GM21786 (cell line): ENCODE measurements around the gene ELOA.
"Not testable (repeated sequence)": the region's sequence is repeated elsewhere in the genome, so short reads cannot be mapped to it uniquely, and the experiment has no call there.

Source experiments
- ATAC-seq: cut with Tn5 transposase; IDR thresholded peaks from one replicate; pipeline ENCODE4 v1.9.1; 2021; ENCODE audit not compliant: unreplicated experiment

Gene ELOA

GRCh38 chr1:23743287-23744152 lies at the start of gene ELOA:
Gene ELOA (plus strand): TSS chr1:23743471. CDS start chr1:23743504, 33 bp downstream.
- ATAC-seq: peak; percentile 66

GRCh38 chr1:23693599-23693998 lies 49.7 kb upstream of the ELOA start:
- no peak for ATAC-seq

- no peak for ATAC-seq
Measured at GRCh38 chr1:23694371-23694770, 48.9 kb upstream of the ELOA start.

DNA sequence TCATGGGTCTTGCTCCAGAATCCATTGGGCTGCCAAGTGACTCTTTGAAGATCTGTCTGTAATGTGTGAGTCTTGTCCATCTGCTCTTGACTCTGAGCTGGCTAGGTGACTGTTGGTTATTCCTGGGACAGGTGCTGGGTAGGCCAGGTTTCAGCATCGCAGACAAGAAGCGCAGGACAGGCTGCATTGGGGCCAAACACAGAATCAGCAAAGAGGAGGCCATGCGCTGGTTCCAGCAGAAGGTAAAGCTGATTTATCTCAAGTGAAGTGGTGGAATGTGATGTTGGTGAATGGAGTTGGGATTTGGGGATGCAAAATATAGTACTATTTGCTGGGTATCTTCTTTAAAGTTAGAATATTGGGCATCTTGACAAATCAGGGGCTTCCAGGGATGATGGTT lies 47.6 kb upstream of the ELOA start:
- ATAC-seq: no peak

- ATAC-seq: no peak
Measured at GRCh38 chr1:23696335-23696989, 46.8 kb upstream of the ELOA start.

- ATAC-seq: no peak
Measured at GRCh38 chr1:23698466-23698865, 44.8 kb upstream of the ELOA start.

GRCh38 chr1:23699280-23700179 lies 43.7 kb upstream of the ELOA start:
- no peak for ATAC-seq

DNA sequence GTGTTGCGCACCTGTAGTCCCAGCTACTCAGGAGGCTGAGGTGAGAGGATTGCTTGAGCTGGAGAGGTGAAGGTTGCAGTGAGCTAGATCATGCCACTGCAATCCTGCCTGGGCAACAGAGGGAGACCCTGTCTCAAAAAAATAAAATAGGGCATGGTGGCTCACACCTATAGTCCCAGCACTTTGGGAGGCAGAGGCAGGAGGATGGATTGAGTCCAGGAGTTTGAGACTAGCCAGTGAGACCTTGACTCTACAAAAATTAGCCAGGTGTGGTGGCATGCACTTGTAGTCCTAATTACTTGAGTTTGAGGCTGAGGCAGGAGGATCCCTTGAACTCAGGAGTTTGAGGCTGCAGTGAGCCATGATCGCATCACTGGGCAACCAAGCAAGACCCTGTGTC lies 42.0 kb upstream of the ELOA start:
- no peak for ATAC-seq

GRCh38 chr1:23701996-23702395 lies 41.3 kb upstream of the ELOA start:
- no peak for ATAC-seq

DNA sequence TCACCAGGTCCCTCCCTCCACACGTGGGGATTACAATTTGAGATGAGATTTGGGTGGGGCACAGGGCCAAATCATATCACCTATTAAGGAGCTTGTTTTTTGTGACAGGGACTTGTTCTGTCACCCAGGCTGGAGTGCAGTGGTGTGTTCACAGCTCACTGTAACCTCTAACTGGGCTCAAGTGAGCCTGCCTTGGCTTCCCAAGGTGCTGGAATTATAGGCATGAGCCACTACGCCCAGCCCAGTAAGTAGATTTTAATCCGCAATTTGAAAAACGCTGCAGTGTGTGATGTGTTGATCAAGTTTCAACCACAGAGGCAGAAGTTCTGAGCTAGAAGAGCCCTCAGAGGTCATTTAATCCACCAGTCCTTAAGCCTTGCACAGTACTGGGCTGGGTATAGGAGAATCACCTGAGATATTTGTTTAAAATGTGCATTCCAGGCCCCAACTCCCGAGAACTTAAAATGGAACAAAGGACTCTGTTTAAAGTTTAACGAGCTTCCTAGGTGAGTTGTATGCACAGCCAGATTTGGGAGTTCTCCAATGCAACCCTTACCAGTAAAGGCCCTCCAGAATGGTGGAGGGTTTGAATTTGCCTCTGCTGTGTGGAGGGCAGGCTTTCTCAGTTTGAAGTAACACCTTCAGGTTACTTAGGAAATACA lies 38.3 kb upstream of the ELOA start:
- ATAC-seq: no peak

GRCh38 chr1:23709229-23709628 lies 34.0 kb upstream of the ELOA start:
- no peak for ATAC-seq

DNA sequence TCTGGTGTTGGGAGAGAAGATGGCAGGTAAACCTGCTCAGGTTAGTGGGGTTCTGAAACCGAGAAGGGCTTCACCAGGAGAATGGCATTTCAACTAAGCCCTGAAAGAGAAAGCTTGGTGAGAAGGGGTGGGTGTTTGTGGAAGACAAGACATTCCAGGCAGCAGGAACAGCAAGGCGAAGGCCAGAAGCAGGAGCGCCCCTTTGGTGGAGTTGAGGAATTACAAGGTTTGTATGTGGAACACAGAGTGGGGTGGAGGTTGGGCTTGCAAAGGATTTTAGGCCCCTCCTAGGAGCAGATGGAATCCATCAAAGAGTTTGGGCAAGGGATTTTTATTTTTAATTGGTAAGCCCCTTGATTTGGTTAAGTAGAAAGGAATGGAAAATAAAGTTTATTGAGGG lies 24.8 kb upstream of the ELOA start:
- no peak for ATAC-seq

DNA sequence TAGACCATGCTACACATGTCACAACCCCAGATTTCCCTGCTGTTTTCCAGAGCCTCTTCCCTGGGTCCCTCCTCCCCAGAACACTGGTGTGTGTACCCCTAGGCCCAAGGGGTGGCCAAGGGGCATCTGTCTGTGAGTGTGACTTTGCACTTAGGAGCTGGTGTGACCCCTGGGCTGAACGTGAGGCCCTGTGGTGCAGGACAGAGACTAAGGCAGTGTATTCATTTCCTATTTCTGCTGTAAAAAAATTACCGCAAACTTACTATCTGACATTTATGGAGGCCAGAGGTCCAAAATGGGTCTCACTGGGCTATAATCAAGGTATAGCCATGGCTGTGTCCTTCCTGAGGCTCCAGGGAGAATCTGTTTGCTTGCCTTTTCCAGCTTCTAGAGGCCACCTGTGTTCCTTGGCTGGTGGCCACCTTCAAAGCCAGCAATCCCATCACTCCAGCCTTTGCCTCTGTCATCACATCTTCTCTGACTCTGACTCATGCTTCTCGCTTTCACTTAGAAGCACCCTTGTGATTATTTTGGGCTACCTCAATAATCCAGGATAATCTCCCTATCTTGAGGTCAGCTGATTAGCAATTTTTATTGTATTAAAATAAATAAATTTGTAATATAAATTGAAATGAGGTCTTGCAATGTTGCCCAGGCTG lies 24.0 kb upstream of the ELOA start:
- no peak for ATAC-seq

DNA sequence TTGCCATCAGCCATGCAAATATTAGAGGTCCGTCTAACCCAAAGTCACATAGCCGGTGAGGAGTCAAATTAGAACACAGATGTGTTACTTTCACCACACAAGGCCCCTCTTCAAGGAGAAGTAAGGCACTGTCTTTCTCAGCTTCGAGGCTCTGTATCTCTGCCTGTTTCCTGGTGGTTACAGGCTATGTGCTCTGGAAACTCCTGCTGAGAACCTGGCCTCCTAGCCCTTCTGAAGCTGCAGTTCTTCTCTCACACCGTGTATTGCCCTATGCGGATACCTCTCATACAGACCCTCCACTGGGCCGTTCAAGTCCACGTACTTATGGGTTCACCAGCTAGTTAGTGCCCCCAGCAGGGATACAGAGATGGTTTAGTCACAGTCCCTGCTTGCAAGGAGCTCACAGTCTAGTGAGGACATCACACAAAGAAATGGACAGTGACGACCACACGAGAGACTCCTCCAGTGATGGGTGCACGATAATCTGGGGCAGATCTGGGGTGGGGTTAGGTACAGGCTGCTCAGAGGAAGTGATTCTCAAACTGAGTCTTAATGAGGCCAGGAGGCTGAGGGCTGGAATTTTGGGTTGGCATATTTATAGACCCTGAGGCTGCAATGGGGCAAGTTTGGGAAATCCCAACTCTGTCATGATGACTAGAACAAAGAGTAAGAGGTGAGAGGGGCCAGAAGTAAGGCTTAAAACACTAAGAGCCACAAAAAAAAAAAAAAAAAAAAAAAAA lies 22.8 kb upstream of the ELOA start:
- peak; percentile 65 for ATAC-seq

GRCh38 chr1:23722652-23723051 lies 20.6 kb upstream of the ELOA start:
- ATAC-seq: no peak

DNA sequence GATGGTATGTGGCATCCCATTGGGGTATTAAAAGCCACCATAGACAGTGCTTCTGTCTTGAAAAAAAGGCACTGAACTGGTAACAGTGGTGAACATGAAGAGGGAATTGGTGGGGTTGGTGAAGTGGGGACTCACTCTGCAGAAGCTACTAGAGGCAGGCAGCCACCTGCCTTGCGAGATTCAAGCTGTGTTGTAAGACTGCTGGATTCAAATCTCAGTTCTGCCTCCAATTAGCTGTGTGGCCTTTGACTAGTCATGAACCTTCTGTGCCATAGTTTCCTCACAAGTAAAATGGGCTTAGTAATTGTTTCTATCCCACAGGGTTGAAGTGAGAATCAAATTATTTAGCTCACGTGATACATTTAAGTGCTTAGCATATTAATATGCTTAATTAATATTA lies 16.6 kb upstream of the ELOA start:
- ATAC-seq: no peak

DNA sequence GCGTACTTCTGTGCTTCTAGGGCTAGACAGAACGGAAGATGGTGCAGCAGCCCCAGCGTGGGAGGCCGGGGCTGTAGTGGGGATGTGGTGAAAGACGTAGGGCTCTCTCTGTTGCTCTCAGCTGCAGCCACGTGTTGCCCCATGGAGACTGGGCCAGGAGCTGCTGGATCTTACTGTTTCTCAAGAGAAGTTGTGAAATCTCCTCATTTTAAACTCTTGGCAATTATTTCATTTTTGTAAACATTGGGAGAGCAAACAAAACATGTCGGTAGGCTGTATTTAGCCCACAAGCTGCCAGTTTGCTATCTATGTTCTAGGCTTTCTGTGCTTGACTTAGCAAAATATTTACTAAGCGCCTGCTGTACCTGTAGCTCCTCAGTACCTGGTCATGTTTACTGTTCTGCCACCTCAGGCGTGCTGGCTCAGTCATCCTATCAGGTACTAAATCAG lies 15.9 kb upstream of the ELOA start:
- ATAC-seq: no peak

- ATAC-seq: no peak
Measured at GRCh38 chr1:23732363-23733224, 10.7 kb upstream of the ELOA start.

DNA sequence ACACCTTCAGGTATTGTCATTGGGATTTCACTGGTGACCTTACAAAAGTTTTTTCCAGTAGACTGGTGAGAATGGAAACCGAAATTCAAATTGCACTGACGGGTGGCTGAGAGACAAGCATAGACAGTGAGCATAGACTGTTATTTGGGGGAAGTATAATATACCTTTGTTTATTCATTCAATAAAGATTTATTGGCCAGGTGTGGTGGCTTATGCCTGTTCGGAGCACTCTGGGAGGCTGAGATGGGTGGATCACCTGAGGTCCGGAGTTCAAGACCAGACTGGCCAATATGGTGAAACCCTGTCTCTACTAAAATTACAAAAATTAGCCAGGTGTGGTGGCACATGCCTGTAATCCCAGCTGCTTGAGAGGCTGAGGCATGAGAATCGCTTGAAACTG lies 10.0 kb upstream of the ELOA start:
- ATAC-seq: not testable (repeated sequence)
